RPMI7951 (cell line): ENCODE measurements around the gene SIK3. TPM values are rescaled to one million over a fixed set of nuclear protein-coding genes. Genes with fewer than 3 reads are reported as not detected.

Experiments used
- DNase-seq: peaks from one replicate; pipeline ENCODE4 v3.0.0-alpha.2; 2012; ENCODE audit warnings: low read depth
- total RNA-seq: library from RNA; depleted of rRNA; stranded (reverse); fragments of >200 nt; shearing (Covaris generic); gene quantifications from 2 replicates; pipeline ENCODE4 v1.2.3, GENCODE V29; 2014

SIK3 gene
- total RNA-seq, 1 experiment from 2014 or later = 9.3 TPM

DNA sequence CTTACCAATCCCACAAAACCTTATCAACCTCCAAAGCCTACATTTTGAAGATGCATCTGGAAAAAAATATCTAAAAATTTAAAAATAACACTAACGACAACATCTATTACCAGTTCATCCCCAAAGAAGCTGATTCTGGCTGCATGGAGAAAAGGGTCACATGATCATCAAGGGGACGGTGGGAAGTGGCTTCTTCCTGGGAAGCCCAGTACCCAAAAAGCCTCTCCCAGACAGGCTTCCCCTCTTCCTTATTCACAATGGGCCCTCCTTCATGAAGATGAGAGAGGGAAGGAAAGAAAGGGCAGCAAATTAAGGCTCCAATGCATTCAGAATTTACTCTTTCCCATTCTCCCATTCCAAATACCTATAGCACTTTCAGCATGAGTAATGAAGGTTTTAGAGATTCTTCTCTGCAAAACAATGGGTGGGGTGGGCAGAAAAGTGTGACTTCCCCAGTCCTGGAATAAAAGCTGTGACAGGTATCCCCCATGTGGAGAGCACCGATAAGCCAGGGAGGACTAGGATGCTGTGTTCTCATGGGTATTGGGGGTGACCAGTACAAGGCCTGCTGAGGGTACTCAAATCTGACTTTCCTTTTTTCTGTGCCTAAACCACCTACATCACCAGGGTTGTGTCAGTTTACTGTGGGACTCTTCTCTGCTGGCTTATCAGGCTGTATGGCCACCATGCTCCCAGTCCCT is 88.2 kb downstream of the SIK3 start:
- no peak for DNase-seq

DNA sequence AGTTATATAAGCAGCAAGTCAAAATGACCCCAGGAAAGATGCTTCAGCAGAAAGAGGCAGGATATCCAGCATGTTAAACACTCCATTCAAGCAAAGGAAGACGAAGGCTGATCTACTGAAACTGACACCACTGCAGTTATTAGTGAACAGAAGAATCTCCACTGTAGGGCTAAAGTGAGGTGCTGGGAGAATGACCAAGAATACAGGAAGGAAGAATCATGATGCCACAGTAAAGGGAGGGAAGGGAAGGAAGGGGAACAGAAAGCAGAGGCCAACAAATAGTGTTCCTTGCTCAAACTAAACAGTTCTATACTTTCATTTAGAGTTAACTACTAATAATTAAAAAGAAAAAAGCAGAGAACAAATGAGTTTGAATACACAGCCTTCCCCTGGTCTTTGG is 92.5 kb downstream of the SIK3 start:
- no peak for DNase-seq

DNA sequence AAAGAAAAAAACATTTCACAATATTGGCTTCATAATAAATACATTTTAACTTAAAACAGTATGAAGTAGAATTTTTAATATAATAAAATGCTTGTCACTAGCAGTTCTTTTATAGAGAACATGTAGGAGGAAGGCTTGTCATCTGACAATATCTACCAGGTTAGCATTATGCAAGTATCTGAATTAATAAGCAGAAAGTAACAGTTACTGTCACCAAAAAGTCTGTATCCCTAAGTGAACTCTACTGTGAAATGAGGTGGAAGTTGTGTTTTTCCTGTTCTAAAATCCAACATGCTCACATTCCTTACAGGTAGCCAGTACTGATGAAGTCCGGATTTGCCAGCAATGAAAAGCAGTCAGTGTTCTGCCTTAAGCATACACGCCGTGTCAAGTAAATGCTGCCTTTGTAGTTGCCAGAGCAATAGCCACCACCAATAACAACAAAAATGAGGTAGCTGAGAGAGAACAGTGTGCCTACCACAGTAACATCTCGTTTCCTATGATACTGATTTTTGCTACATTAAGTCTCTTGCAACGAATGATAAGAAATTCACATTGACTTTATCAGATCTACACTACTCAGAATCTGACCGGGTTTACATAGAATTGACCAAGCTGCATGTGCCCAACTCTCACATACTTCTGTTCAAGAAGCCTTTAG is 95.5 kb downstream of the SIK3 start:
- no peak for DNase-seq

DNA sequence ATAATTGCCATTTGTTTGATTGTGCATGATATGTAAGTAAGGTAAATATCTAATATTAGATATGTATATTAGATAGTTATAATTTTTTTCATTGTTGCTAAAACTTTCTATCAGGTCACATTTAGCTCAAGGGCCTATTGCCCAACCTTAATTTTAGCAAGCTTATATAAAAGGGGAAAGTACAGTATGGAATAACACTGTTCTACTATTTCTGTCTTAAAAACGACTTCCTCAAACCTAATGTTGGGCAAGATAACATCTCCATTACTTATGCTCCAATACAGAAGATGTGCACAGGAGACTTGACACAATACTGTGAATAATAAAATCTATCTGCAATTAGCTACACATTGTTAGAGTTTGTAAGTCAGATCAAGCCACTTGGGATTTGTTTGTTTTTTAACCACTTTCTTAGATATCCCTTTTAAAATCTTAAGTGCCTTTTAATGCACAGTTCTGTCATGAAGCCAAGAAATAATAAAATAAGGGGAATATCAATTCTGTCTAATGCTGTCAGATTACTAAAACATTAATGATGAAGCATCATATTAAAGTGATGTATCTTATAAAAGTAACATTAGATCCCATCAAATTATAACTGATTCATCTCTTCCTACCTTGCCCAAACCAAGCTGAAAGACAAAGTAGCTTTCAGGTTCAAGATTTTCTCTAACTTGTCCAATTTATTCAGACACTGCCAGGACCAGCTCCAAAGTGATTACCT is 98.1 kb downstream of the SIK3 start:
- no peak for DNase-seq

DNA sequence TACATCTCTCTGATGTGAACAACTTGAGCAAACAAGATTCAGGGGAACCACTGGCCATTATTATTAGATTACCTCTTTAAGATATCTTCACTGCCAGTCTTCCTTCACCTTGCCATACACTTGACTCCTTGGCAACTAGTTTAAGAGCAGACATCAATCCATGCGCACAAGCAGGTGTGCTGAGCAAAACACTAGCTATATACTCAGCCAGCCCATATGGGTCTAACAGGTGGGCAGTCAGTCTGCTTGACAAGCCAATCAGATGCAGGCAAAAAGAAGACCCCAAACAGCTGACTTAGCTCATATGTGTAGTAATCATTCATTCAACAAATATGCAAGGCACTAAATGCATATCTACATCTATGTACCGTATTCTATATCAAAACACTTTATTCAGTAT is 101.2 kb downstream of the SIK3 start:
- no peak for DNase-seq

DNA sequence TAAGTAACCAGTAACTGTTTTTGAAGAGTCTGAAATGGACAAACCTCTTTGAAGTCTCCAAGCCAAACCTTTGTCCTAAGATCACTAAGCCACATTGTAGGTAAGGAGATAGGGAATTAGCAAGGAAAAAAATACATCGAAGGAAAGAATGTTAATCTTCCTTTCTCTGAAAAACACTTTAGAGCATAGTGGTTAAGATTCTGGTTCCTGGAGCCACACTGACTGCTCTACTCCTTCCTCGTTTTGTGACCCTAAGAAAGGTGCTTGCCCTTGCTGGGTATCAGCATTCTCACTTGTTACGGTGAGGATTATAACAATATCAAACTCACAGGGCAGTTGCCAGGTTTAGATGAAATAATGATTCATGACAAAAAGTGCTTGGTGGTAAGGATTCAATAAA is 104.0 kb downstream of the SIK3 start:
- no peak for DNase-seq

DNA sequence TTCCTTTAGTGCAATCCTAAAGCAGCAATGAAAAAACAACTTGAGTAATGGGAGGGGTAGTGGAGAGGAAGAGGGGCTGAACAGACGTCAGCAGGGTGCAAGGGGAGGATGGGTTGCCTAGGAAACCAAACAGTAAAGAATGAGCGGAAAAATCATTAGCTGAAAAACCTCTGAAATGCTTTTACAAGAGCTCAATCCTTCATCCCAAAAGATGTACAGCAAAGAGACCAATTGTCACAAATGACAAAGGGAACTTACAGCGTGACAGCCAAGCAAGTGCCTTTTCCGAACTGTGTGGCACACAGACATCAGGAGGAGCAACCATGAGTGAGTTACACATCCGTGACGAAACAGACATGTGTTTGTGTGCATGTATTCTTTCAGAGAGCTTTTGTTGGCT is 104.6 kb downstream of the SIK3 start:
- DNase-seq = no peak

DNA sequence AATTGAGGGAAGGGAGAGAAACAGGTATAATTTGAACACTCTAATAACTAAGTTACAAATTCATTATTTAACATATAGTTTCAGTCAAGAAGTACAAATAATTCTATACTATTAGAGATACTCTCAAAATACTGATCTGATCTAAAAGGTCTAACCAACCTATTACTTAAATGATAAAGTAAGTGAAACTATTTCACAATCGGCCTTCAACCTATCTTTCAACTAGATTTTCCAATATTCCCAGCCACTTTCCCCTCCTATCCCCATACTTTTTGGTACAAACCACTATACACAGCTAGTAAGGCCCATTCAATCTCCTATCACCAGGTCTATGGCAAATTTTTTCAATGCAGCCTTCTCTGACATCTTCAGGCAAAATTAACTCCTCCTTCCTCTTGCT is 106.7 kb downstream of the SIK3 start:
- DNase-seq = no peak

DNA sequence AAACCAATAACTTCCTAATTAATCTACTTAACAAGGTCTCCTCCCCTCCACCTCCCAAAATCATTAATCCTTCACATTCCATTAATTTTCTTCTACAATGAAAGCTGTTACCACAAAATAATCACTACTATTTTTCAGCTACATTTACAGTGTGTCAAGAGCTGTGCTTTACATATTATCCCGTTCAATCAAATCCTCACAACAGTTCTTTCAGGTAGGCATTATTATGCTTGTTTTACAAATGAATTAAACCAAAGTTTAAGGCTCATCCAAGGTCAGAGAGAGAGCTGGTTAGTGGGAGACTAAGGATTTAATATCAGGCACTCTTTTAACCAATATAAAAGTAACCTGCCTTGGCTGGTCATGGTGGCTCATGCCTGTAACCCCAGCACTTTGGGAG is 107.4 kb downstream of the SIK3 start:
- no peak for DNase-seq

DNA sequence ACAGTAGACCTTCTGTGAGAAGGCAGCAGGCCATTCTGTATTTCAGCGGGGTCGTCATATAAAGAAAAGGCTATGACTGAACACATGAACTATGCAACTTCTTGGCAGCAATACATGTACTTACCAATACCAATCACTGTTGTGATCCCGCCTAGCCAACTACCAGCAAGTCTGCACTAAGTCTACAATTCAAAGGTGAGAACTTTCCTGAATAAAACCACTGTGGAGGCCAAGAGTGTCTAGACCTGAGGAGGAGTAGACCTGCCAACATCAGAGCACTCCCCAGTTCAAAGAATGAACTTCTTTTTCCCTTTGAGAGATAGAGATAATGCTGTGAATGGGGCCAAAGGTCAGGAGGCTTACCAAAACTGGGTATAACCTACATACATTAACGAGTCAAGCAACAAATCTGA is 108.2 kb downstream of the SIK3 start:
- DNase-seq = peak; percentile 57

DNA sequence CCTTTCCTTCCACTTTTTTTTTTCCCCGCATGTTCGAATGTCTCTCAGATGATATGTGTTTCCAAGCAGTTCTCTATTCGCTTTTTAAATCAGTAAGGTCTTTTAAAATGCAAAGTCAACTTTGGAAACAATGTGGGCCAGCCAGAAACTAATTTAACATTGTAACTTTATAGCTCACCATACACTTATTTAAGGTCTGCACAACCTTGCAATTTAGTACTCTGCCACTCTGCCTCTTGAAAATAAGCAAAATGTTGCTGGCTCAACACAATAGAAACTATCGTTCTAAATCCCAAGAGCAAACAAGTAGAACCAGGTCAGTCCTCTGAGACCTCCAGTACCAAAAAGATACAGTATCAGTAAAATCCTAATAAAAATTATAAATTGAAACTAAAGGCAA is 109.0 kb downstream of the SIK3 start:
- DNase-seq = no peak

DNA sequence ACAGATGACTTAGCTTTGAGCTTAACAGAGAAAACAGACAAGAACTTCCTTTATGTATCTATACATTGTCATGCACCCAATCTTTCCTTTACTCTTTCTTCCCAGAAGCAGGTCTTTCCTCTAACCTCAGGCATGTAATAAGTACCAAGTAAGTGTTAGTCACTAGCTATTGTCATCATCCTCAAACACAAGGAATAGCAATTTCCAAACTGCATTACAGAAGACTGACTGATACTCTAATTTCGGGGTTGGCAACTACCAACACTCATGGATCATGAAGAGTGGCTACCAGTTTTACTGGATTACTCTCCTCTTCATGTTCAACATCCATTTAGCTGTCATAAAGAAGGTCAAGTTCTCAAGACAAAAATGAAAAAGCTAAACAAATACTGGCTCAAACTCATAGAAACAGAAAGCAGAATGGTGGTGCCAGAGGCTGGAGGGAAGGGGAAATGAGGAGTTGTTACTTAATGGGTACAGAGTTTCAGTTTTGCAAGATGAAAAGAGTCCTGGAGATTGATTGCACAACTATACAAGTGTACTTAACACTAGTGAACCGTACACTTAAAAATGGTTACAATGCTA is 111.6 kb downstream of the SIK3 start:
- peak; percentile 67 for DNase-seq

DNA sequence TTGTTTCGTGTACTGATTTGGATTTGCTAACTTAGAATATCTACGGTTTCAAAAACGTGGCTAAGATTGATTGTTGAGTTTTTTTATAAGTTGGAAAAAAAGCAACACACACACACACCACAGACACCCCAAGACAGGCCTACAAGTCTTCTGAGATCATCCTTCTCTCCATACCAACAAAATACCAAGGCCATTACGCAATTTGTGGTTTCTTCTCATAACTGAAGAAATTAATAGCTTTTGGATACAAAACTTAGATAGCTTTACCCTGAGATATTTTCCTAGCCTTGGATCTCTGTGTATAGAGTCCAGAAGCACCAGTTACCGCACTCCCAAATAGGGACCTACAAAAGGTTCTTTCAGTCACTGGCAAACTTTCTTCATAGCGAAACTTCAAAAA is 113.6 kb downstream of the SIK3 start:
- DNase-seq = peak; percentile 77

DNA sequence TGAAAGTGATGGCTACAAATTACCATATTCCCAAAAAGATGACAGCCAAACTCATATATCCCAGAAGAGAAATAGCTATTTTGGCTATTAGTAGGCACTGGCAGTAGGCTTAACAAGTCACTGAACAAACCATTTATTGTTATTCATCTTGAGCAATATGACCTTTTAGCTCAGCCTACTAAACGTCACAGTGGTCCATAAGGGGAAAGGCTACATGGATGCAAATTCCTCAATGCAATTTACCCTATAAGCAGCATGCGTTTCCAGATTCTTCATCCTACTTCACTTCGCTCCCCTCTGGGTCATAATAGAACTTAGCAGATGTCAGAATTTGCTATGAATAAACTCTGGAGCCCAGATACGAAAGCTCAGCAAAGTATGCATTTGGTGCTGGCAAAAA is 114.0 kb downstream of the SIK3 start:
- peak; percentile 34 for DNase-seq

DNA sequence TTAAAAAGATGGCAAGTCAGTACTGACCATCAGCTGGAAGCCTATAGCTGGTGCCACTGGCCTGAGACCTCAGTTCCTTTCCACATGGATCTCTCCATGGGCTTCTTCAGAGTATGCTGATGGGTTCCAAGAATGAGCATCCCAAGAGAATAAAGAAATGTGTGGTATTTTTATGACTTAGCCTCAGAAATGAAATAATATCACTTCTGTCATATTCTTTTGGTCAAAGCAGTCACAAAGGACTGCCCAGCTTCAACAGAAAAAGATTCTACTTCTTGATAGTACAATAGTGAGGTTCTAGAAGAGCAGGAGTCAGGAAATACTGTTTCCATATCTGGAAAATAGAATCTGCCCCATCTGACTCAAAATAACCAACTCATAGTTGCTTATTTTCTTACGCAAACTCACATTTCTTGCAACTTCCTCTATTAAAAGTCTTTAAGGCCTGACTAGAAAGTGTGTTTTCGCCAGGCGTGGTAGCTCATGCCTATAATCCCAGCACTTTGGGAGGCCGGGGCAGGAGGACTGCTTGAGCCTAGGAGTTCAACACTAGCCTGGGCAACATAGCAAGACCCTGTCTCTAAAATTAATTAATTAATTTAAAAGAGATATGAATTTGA is 116.9 kb downstream of the SIK3 start:
- DNase-seq = no peak

DNA sequence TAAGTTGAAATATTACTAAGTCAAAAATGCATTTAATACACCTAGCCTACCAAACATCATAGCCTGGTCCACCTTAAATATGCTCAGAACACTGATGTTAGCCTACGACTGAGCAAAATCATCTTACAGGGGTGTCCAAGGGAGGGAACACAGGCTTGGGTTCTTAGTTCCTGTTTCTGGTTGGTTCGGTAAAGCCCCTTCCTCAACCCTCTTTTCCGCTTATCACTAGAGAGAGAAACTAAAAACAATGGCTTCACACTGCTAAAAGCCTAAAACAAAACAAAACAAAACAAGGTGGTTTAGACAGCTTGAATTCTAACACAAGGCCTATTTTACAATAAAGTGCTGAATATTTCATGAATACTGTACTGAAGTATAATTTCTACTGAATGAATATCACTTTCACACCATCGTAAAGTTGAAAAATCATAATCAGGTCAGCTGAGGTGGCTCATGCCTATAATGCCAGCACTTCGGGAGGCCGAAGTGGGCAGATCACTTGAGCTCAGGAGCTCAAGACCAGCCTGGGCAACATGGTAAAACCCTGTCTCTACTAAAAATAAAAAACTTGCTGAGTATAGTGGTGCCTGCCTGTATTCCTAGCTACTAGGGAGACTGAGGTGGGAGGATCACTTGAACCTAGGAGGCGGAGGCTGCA is 118.0 kb downstream of the SIK3 start:
- DNase-seq = no peak

DNA sequence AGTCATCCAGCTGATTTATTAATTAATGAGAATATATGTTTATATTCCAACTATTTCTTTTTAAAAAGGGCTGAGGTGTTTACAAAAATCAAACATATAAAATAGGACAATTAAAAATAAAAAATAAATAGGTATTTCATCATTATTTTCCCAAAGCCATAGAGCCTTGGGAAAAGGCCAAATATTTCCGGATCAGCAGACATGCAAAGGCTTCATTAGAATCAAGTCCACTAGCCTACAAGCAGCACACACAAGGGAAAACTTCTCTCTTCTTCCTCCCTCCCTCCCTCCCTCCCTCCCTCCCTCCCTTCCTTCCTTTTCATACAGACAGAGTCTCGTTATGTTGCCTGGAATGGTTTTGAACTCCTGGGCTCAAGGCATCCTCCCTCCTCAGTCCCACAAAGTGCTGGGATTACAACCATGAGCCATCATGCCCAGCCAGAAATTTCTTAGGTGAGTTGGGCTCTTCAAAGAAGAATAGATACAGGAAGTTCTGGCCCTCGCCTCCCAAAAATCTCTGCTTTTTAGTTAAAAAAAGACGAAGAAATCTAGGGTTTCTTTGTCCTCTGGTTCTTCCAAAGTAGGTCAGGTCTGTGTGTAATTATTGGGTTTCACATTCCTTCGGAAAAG is 121.2 kb downstream of the SIK3 start:
- DNase-seq = no peak

DNA sequence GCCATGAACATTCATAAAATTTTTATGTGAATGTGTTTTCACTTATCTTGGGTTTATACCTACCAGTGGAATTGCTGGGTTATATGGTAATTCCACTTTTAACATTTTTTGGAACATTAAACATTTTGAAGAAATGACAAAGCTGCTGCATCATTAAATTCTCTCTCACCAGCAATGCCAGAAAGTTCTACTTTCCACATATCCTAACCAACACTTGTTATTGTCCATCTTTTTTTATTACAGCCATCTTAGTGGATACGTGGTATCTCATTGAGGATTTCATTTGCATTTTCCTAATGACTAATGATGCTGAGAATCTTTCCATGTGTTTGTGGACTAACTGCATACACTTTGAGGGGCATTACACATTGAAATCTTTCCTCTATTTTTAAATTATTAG is 122.6 kb downstream of the SIK3 start:
- DNase-seq = no peak

DNA sequence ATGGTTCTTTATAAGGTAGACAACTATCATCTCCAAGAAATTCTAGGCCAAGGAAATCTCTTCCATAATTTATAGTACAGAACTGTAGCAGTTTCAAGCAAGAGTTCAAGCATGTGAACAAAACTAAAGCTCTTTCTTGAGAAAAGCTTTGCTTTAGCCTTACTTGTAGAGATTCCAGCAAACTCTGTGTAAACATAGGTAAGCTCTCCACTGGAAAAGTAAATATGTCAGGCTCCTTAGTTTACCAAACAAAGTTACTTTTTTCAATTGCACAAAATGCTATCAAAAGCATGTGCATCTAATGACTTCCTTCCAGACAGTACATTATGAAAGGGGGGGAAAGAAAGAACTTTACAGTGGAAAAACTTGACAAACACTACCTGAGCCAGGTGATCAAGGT is 125.0 kb downstream of the SIK3 start:
- DNase-seq = no peak

DNA sequence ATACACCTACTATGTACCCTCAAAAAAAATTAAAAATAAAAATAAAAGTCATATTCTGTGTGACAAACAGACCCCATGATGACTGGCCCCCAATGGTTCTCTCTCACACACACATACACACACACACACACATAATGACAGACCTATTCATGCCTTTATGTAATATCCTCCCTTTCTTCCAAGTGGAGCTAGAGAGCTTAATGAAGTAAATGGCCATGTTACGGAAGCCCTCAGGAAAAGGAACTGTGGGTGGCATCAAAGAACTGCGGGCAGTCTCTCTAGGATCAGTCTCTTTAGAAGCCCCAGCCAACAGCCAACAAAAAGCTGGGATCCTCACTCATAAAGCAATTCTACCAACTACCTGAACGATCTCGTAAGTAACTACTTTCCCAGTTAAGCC is 125.5 kb downstream of the SIK3 start:
- no peak for DNase-seq
